GM12864 (cell line): ENCODE data around the gene CDS2.

ENCODE experiments used
- DNase-seq: peaks from one replicate; pipeline ENCODE4 v3.0.0-alpha.2; 2011; ENCODE audit warnings: low read depth
- H3K4me3 ChIP-seq: 2 replicates; pipeline ENCODE4 v1.5.1; 2011; ENCODE audit warnings: mild to moderate bottlenecking, low read depth, low read length, control low read depth
- TF ChIP-seq, protein P1 (sequence below): IDR thresholded peaks from 2 replicates; pipeline ENCODE4 v1.5.1; 2011; ENCODE audit warnings: low read depth, mild to moderate bottlenecking, moderate library complexity, low read length, control low read depth, inconsistent platforms; ENCODE audit errors: missing control alignments

Gene CDS2

DNA sequence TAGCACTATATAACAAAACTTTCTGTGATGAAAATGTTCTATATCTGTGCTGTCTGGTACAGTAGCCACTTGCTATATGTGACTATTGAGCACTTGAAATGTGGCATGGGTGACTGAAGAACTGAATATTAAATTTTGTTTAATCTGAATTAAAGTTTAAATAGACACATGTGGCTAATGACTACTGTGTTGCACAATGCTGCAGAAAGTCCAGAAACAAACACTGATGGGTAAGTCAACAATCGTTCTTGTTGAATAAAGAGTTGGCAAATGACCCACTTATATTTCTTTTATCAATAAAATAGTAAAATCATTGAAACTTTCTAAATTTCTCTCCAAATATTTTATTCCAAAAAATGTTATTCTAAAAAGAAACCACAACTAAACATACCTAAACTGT is 108.2 kb downstream of the CDS2 start:
- no peak for DNase-seq
- no peak overlapping the region for H3K4me3 ChIP-seq
- TF ChIP-seq, protein P1, sequence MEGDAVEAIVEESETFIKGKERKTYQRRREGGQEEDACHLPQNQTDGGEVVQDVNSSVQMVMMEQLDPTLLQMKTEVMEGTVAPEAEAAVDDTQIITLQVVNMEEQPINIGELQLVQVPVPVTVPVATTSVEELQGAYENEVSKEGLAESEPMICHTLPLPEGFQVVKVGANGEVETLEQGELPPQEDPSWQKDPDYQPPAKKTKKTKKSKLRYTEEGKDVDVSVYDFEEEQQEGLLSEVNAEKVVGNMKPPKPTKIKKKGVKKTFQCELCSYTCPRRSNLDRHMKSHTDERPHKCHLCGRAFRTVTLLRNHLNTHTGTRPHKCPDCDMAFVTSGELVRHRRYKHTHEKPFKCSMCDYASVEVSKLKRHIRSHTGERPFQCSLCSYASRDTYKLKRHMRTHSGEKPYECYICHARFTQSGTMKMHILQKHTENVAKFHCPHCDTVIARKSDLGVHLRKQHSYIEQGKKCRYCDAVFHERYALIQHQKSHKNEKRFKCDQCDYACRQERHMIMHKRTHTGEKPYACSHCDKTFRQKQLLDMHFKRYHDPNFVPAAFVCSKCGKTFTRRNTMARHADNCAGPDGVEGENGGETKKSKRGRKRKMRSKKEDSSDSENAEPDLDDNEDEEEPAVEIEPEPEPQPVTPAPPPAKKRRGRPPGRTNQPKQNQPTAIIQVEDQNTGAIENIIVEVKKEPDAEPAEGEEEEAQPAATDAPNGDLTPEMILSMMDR: no peak
